Endothelial cell of umbilical vein (primary cell): ENCODE data around the gene IFNB1.

Source experiments
- CTCF ChIP-seq, 2 donors: IDR thresholded peaks; 1 replicate in 1 of 2; 2 replicates in 1 of 2; pipeline ENCODE4 v1.5.1; 2011; ENCODE audit warnings: low read length in 2 of 2, mild to moderate bottlenecking in 2 of 2, moderate library complexity in 2 of 2, control low read depth in 1 of 2, inconsistent platforms in 1 of 2, low read depth in 1 of 2; ENCODE audit not compliant: insufficient read depth in 1 of 2; ENCODE audit errors: extremely low read depth in 1 of 2
- MYC ChIP-seq: IDR thresholded peaks from one replicate; pipeline ENCODE4 v1.6.1; 2011; ENCODE audit warnings: mild to moderate bottlenecking, low read depth, low read length
- POLR2AphosphoS5 ChIP-seq: IDR thresholded peaks from 2 replicates; pipeline ENCODE4 v1.6.1; 2012; ENCODE audit warnings: low read depth, mild to moderate bottlenecking, control low read depth, low read length, moderate library complexity; ENCODE audit not compliant: insufficient read depth

- TF ChIP-seq CTCF (IDR thresholded peaks at IDR 0.05; ENCODE audit: extremely low read depth in 1 of 2, insufficient read depth in 1 of 2, low read depth in 1 of 2, low read length in 2 of 2) (no peak), POLR2AphosphoS5 (no peak), MYC (no peak)
Measured at GRCh38 chr9:21027295-21027694, 50.4 kb downstream of the IFNB1 start.
